ENCODE measurements around the gene LAMTOR1. TPM values are rescaled to one million over a fixed set of nuclear protein-coding genes. Genes with fewer than 3 reads are reported as not detected.

The LAMTOR1 gene
- total RNA-seq, 2 donors from 2014 or later: 65.6 to 66.9 TPM

GRCh38 chr11:72112143-72112977 is 9.3 kb upstream of the LAMTOR1 start, which contains the start of gene ANAPC15:
Gene ANAPC15 (minus strand): TSS chr11:72112695. CDS start chr11:72111276, 1,419 bp downstream.
- TF ChIP-seq, protein P1, sequence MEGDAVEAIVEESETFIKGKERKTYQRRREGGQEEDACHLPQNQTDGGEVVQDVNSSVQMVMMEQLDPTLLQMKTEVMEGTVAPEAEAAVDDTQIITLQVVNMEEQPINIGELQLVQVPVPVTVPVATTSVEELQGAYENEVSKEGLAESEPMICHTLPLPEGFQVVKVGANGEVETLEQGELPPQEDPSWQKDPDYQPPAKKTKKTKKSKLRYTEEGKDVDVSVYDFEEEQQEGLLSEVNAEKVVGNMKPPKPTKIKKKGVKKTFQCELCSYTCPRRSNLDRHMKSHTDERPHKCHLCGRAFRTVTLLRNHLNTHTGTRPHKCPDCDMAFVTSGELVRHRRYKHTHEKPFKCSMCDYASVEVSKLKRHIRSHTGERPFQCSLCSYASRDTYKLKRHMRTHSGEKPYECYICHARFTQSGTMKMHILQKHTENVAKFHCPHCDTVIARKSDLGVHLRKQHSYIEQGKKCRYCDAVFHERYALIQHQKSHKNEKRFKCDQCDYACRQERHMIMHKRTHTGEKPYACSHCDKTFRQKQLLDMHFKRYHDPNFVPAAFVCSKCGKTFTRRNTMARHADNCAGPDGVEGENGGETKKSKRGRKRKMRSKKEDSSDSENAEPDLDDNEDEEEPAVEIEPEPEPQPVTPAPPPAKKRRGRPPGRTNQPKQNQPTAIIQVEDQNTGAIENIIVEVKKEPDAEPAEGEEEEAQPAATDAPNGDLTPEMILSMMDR (IDR thresholded peaks at IDR 0.05): peak in 3 of 7 experiments; percentile 6 to 23 (median 15)
- TF ChIP-seq POLR2A (IDR thresholded peaks at IDR 0.05): peak; percentile 77 to 95 (median 91)
- intact Hi-C loops (cut with DNase I): no loop called here
- no peaks in the 10 kb centered on the region for H3K9me3 ChIP-seq
- DNase-seq (peak; percentile 98 to 100 (median 99)), ATAC-seq (peak; percentile 93)
- whole genome bisulfite sequencing, 2 donors: 0% methylated on average over 39 to 49 of the region's 49 CpGs
- H3K36me3 ChIP-seq (replicated peaks in 1 of 2; ENCODE audit: insufficient read depth in 1 of 2, low read depth in 2 of 2): no peaks in the 10 kb centered on the region
- peak within 1 kb of the TSS; percentile 31 to 42 for H3K4me3 ChIP-seq
- peaks cover 15% of the 10 kb centered on the region for H3K4me1 ChIP-seq
- peak within 1 kb of the TSS; percentile 96 to 98 (median 96) for H3K27ac ChIP-seq
- H3K27me3 ChIP-seq: no peaks in the 10 kb centered on the region

DNA sequence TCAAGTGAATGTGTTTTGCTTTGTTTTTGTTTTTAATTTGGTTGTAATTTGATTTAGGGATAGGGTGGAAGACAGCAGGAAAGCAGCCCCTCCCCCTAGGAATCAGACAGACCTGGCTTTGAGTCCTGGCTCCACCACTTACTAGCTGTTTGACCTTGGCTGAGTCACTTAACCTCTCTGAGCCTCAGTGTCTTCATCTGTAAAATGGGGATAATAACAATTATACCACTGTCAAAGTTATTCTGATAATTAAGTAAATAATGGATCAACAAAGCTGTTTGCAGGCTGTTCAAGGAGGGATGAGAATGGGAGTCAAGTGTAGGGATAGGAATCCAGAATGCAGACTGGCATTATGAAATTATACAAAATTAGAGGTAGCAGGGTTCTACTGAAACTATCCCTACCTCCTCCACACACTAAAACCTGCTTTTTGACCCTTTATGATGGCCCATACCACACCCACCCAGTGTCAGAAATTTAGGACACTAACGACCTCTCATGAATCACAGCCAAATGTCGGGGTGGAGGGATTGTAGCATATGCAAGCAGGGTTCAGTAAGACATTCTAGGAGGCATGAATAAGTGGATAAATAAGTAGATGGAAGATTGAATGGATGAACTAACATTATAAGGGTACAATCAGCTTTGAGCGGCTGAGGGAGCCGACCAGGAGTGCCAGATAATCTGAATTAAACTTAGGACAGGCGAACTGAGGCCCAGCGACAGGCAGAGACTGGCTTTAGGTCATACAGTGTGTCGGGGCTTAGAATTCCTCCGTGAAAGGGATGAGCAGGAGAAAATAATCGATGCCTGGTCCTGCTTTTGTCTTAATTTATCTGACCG is 8.4 kb upstream of the LAMTOR1 start:
- TF ChIP-seq, protein P1 (IDR thresholded peaks at IDR 0.05): no peak
- no peak for TF ChIP-seq POLR2A (IDR thresholded peaks at IDR 0.05)
- Histone ChIP-seq H3K27ac (peak overlapping the region; percentile 96 to 98 (median 96)), H3K36me3 (replicated peaks in 1 of 2; ENCODE audit: insufficient read depth in 1 of 2, low read depth in 2 of 2) (no peaks in the 10 kb centered on the region), H3K9me3 (no peaks in the 10 kb centered on the region), H3K4me1 (peaks cover 15% of the 10 kb centered on the region), H3K4me3 (no peak overlapping the region), H3K27me3 (no peaks in the 10 kb centered on the region)
- DNase-seq: no peak
- intact Hi-C loops (cut with DNase I): no loop called here
- no peak for ATAC-seq
- 1% methylated on average over 9 to 10 of the region's 10 CpGs for WGBS, 2 donors

DNA sequence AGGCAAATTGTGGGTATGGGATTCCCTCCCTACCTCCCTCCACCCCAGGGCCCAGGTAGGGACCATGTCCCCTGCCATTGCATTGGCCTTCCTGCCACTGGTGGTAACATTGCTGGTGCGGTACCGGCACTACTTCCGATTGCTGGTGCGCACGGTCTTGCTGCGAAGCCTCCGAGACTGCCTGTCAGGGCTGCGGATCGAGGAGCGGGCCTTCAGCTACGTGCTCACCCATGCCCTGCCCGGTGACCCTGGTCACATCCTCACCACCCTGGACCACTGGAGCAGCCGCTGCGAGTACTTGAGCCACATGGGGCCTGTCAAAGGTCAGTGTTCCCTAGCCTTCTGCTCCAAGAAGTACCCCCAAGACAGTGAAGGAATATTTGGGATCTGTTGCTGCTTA is 2.8 kb upstream of the LAMTOR1 start, which contains the start of gene TOMT:
TOMT (plus strand) TSS at position 37 of the 400 bp plus-strand sequence; CDS start at position 65, 28 bp downstream.
- H3K4me1 ChIP-seq: peaks cover 21% of the 10 kb centered on the region
- ATAC-seq (no peak), DNase-seq (no peak)
- WGBS, 2 donors: 87 to 92% methylated on average over 12 to 14 of the region's 14 CpGs
- no peaks in the 10 kb centered on the region for H3K9me3 ChIP-seq
- no peak within 1 kb of the TSS for H3K27ac ChIP-seq
- no peak for TF ChIP-seq POLR2A (IDR thresholded peaks at IDR 0.05)
- TF ChIP-seq, protein P1 (IDR thresholded peaks at IDR 0.05): no peak
- no peaks in the 10 kb centered on the region for H3K36me3 ChIP-seq (replicated peaks in 1 of 2; ENCODE audit: insufficient read depth in 1 of 2, low read depth in 2 of 2)
- intact Hi-C loops (cut with DNase I): no loop called here
- no peaks in the 10 kb centered on the region for H3K27me3 ChIP-seq
- no peak within 1 kb of the TSS for H3K4me3 ChIP-seq

GRCh38 chr11:72103754-72104167 is 664 bp upstream of the LAMTOR1 start:
- intact Hi-C loops (cut with DNase I): no loop called here
- H3K9me3 ChIP-seq: no peaks in the 10 kb centered on the region
- peaks cover 27% of the 10 kb centered on the region for H3K4me1 ChIP-seq
- H3K4me3 ChIP-seq: no peak overlapping the region
- whole genome bisulfite sequencing, 2 donors: 74 to 77% methylated on average over 11 of the region's 11 CpGs
- TF ChIP-seq, protein P1 (IDR thresholded peaks at IDR 0.05): no peak
- no peak for TF ChIP-seq POLR2A (IDR thresholded peaks at IDR 0.05)
- peaks cover 2 to 3% of the 10 kb centered on the region in 2 donors for H3K36me3 ChIP-seq (replicated peaks in 1 of 2; ENCODE audit: insufficient read depth in 1 of 2, low read depth in 2 of 2)
- H3K27ac ChIP-seq: peak overlapping the region; percentile 74 to 95 (median 86)
- ATAC-seq: no peak
- no peaks in the 10 kb centered on the region for H3K27me3 ChIP-seq
- no peak for DNase-seq

Data from body of pancreas (tissue), 4 donors.